Esophagus squamous epithelium (tissue), 5 donors: Measurements from ENCODE around the gene PRSS56. TPM values are rescaled to one million over a fixed set of nuclear protein-coding genes. Genes with fewer than 3 reads are reported as not detected.
"Not testable (repeated sequence)": the region's sequence is repeated elsewhere in the genome, so short reads cannot be mapped to it uniquely, and the experiment has no call there.

Experiments used
- DNase-seq: peaks from one replicate; lab custom pipeline; 2025; lab: John Stamatoyannopoulos, UW
- H3K27ac ChIP-seq, 4 donors: fragments of 200-600 bp; sonication (generic); one replicate each; pipeline ENCODE4 v1.5.1; 2016 to 2019; ENCODE audit warnings: mild to moderate bottlenecking in 1 of 4
- H3K27me3 ChIP-seq, 4 donors: fragments of 200-600 bp; sonication (generic); 1 replicate in 3 of 4; 2 replicates in 1 of 4; pipeline versions ENCODE4 v1.5.1 to v1.6.0; 2017 to 2021; ENCODE audit warnings: antibody characterized with exemption in 1 of 4
- H3K36me3 ChIP-seq, 3 donors: fragments of 200-600 bp; sonication (generic); one replicate each; pipeline ENCODE4 v1.5.1; 2016 to 2019
- H3K4me1 ChIP-seq, 3 donors: fragments of 200-600 bp; sonication (generic); one replicate each; pipeline ENCODE4 v1.5.1; 2017 to 2019
- H3K4me3 ChIP-seq, 4 donors: fragments of 200-600 bp; sonication (generic); 1 replicate in 3 of 4; 2 replicates in 1 of 4; pipeline ENCODE4 v1.5.1; 2016 to 2019; ENCODE audit warnings: mild to moderate bottlenecking in 2 of 4, moderate library complexity in 1 of 4
- H3K9me3 ChIP-seq, 3 donors: fragments of 200-600 bp; sonication (generic); one replicate each; pipeline ENCODE4 v1.5.1; 2016 to 2019
- POLR2A ChIP-seq, 4 donors: fragments of 450-650 bp; IDR thresholded peaks; one replicate each; pipeline ENCODE4 v1.6.1; 2017; ENCODE audit warnings: antibody characterized with exemption in 4 of 4, mild to moderate bottlenecking in 4 of 4, moderate library complexity in 3 of 4
- WGBS, 2 donors: methylation state at CpG; one replicate each; pipeline ENCODE4 v1.1.5; 2018; 5-methylcytosine and 5-hydroxymethylcytosine counted together
- intact Hi-C: fragments of 100-400 bp; cut with DNase I; formaldehyde crosslinking; loops from one replicate; pipeline ENCODE4 v1.15.0; 2022
- total RNA-seq, 4 donors: library from RNA; depleted of rRNA; stranded (reverse); fragments of >200 nt; gene quantifications; one replicate each; pipeline ENCODE4 v1.1.0, GENCODE V29; 2016
- TF ChIP-seq, protein P1 (sequence below), 6 experiments: fragments of 450-650 bp in 4 of 6; fragments of 200-600 bp in 2 of 6; sonication (generic) in 2 of 6; IDR thresholded peaks; one replicate each; pipeline ENCODE4 v1.5.1; 2016 to 2019; ENCODE audit warnings: antibody characterized with exemption in 6 of 6, mild to moderate bottlenecking in 4 of 6, moderate library complexity in 4 of 6
- donor health status: DM: yes; HTN: yes; CAD: no.

The PRSS56 gene
- total RNA-seq, 4 donors from 2014 or later = not detected

DNA sequence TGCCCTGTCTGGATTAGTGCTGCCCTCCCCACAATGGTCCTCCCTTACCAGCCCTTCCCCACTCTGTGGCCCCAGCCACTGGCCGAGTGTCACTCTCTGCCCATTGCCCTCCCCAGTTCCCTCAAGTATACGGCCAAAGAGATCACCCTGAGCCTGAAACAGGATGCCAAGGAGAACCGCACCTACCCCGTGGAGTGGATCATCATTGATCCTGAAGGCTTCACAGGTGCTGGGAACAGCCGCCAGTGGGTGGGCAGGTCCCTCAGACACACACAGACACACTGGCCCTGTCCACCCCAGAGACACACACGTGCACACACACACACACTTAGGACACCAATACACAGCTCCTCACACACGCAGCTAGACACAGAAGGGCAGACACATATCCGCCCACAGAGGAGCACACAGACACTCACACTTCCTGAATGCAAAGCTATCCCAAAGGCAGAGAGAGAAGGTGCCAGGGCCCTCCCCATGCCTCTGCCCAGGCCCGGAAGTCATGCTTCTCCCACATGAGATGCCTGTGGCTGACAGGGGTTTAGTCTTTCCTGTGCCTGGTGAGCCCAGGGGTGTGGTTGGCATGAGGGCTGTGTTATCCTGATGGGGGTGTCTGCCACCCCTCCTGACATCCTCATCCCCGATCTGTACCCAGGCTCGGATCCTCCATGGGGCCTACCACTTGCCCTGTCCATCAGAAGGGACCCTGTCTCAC is 8.7 kb downstream of the PRSS56 start:
- no peak overlapping the region for H3K4me3 ChIP-seq
- H3K27ac ChIP-seq = no peak overlapping the region
- no peak for TF ChIP-seq POLR2A (IDR thresholded peaks at IDR 0.05)
- TF ChIP-seq, protein P1, sequence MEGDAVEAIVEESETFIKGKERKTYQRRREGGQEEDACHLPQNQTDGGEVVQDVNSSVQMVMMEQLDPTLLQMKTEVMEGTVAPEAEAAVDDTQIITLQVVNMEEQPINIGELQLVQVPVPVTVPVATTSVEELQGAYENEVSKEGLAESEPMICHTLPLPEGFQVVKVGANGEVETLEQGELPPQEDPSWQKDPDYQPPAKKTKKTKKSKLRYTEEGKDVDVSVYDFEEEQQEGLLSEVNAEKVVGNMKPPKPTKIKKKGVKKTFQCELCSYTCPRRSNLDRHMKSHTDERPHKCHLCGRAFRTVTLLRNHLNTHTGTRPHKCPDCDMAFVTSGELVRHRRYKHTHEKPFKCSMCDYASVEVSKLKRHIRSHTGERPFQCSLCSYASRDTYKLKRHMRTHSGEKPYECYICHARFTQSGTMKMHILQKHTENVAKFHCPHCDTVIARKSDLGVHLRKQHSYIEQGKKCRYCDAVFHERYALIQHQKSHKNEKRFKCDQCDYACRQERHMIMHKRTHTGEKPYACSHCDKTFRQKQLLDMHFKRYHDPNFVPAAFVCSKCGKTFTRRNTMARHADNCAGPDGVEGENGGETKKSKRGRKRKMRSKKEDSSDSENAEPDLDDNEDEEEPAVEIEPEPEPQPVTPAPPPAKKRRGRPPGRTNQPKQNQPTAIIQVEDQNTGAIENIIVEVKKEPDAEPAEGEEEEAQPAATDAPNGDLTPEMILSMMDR (IDR thresholded peaks at IDR 0.05) = no peak
- H3K9me3 ChIP-seq = no peaks in the 10 kb centered on the region
- intact Hi-C loops = no loop called here
- H3K27me3 ChIP-seq = peaks cover 3 to 54% (median 6%) of the 10 kb centered on the region in 4 donors
- DNase-seq = no peak
- no peaks in the 10 kb centered on the region for H3K36me3 ChIP-seq
- 59 to 80% methylated on average over 2 to 3 of the region's 11 CpGs for WGBS, 2 donors
- H3K4me1 ChIP-seq = peaks cover 4 to 15% (median 6%) of the 10 kb centered on the region in 3 donors

DNA sequence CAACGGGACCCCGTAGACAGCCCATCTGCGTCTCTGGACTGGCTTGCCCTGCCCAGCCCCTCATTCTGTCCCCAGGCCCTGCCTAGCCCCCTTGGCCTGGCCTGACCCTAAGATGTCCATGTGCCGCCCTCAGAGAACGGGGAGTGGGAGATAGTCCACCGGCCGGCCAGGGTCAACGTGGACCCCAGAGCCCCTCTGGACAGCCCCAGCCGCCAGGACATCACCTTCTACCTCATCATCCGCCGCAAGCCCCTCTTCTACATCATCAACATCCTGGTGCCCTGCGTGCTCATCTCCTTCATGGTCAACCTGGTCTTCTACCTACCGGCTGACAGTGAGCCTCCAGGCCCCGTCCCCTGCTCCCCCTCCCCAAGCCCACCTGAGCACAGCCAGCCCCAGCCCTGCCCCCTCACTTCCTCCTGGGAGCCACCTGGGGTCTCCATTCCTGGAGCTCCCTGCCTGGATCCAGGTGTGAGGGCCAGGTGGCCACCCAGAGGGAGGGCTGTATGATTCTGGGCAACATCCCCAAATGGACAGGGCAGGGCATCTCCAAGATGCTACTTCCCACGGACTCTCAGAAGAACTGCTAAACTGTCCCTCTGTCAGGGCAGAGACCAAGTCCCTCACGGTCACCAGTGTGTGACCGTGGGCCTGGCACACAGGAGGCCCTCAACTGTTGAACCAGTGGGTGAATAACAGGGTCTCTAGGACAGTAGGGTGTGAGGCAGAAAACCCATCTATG is 9.8 kb downstream of the PRSS56 start:
- intact Hi-C loops = no loop called here
- TF ChIP-seq, protein P1 (IDR thresholded peaks at IDR 0.05) = no peak
- TF ChIP-seq POLR2A (IDR thresholded peaks at IDR 0.05) = no peak
- 85 to 91% methylated on average over 10 to 13 of the region's 17 CpGs for WGBS, 2 donors

DNA sequence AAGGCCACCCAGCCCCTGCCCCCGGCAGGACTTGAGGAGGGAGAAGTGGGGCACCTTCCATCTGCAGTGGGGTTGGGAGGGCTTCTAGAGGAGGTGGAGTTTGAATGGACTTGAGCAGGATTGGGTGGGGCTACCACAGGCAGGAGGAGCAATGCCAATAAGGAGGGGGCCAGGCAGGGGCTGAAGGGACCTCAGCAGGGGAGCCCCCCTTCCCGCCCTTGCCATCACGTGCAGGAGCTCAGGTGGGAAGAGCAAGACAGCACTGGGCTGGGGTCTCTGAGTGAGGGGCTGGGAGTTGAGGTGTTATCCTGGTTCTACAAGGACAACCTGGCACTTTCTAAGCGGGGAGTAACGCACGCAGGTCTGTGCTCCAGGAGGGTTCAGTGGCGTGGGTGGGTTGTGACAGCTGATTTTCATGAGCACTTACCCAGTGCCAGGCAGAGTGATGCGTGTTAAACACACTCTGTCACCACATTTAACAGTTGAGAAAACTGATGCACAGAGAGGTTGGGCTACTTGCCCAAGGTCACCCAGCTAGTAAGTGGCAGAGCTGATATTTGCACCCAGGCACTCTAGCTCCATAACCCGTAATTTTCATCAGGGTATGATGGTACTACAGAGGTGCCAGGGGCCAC is 10.6 kb downstream of the PRSS56 start:
- H3K27ac ChIP-seq = no peak overlapping the region
- TF ChIP-seq POLR2A (IDR thresholded peaks at IDR 0.05) = no peak
- TF ChIP-seq, protein P1 (IDR thresholded peaks at IDR 0.05) = no peak
- DNase-seq = no peak
- no peak overlapping the region for H3K4me3 ChIP-seq
- intact Hi-C loops = no loop called here
- H3K36me3 ChIP-seq = no peaks in the 10 kb centered on the region
- WGBS, 2 donors = 59 to 73% methylated on average over 6 of the region's 9 CpGs
- no peaks in the 10 kb centered on the region for H3K9me3 ChIP-seq
- H3K27me3 ChIP-seq = peaks cover 0 to 49% (median 0%) of the 10 kb centered on the region in 4 donors
- H3K4me1 ChIP-seq = peaks cover 0 to 3% (median 0%) of the 10 kb centered on the region in 3 donors

More for the DNA sequence above, 9.8 kb downstream of the PRSS56 start:
- H3K4me3 ChIP-seq = no peak overlapping the region
- peaks cover 0 to 49% (median 3%) of the 10 kb centered on the region in 4 donors for H3K27me3 ChIP-seq
- H3K27ac ChIP-seq = no peak overlapping the region
- H3K4me1 ChIP-seq = peaks cover 0 to 8% (median 2%) of the 10 kb centered on the region in 3 donors
- no peak for DNase-seq
- no peaks in the 10 kb centered on the region for H3K9me3 ChIP-seq
- H3K36me3 ChIP-seq = no peaks in the 10 kb centered on the region

DNA sequence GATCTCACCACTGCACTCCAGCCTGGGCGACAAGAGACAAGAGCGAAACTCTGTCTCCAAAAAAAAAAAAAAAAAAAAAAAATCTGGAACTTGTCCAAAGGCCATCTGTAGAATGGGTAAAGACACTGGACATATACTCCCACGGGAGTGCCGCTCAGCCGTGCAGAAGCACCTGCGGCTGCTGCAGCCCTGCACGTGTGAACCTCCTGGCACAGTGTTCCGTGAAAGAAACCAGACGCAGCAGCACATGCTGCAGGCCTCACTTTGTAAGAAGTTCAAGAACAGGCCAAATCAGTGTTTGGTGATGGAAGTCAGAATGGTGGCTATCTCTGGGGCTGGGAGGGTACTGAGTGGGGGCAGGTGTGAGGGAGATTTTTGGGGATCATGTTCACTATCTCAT is 12.2 kb downstream of the PRSS56 start:
- Histone ChIP-seq H3K27me3 (peaks cover 0 to 51% (median 0%) of the 10 kb centered on the region in 4 donors), H3K4me3 (no peak overlapping the region), H3K9me3 (peaks cover 0 to 6% (median 0%) of the 10 kb centered on the region in 3 donors), H3K27ac (no peak overlapping the region), H3K36me3 (no peaks in the 10 kb centered on the region), H3K4me1 (peaks cover 0 to 4% (median 0%) of the 10 kb centered on the region in 3 donors)
- no peak for DNase-seq
- WGBS, 2 donors = 59 to 68% methylated on average over 9 of the region's 9 CpGs
- intact Hi-C loops = no loop called here
- no peak for TF ChIP-seq POLR2A (IDR thresholded peaks at IDR 0.05)
- TF ChIP-seq, protein P1 (IDR thresholded peaks at IDR 0.05) = no peak

DNA sequence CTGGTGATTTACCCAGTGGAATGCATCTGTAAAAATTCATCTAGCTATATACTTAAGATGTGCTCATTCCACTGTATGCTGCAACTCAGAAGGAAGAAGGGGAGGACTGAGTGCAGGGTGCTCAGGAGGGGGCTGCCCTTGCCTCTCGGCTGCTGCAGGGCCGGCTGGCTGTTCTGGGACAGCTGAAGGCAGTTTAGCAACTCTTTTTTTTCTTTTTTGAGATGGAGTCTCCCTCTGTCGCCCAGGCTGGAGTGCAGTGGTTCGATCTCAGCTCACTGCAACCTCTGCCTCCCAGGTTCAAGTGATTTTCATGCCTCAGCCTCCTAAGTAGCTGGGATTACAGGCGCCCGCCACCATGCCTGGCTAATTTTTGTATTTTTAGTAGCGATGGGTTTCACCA is 12.6 kb downstream of the PRSS56 start:
- WGBS, 2 donors = 73 to 82% methylated on average over 5 to 7 of the region's 7 CpGs
- DNase-seq = not testable (repeated sequence)

More for the DNA sequence above, 12.6 kb downstream of the PRSS56 start:
- intact Hi-C loops, H3K4me3 ChIP-seq, H3K27ac ChIP-seq, H3K9me3 ChIP-seq, H3K36me3 ChIP-seq, H3K4me1 ChIP-seq: not testable (repeated sequence)
- peaks cover 0 to 51% (median 0%) of the 10 kb centered on the region in 4 donors for H3K27me3 ChIP-seq
